GM18861 (cell line): ENCODE data around the gene SLC1A4.
A peak's percentile ranks its signal among the peaks of the same experiment; 100 is the strongest.
"Not testable (repeated sequence)": the region's sequence is repeated elsewhere in the genome, so short reads cannot be mapped to it uniquely, and the experiment has no call there.

Experiments
- ATAC-seq: cut with Tn5 transposase; IDR thresholded peaks from one replicate; pipeline ENCODE4 v1.9.1; 2021; ENCODE audit not compliant: unreplicated experiment

SLC1A4 gene

DNA sequence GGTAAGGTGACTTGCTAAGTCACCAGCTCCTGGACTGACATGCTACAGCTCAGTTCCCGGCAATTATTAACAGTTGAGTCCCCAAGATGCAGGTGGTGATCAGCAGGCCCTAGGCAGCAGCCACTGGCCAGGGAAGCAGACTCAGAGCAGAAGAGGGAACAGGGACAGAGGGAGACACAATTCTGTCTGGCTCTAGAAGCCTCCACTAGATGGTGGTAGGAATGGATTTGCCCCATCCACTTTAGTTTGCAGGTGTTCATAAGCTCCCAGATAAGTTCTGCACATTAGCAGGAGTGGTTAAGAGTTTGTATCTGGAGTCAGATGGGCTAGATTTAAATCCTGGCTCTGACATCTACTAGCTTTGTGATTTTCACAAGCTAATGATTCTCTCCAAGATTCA lies 25.5 kb upstream of the SLC1A4 start:
- ATAC-seq: no peak

DNA sequence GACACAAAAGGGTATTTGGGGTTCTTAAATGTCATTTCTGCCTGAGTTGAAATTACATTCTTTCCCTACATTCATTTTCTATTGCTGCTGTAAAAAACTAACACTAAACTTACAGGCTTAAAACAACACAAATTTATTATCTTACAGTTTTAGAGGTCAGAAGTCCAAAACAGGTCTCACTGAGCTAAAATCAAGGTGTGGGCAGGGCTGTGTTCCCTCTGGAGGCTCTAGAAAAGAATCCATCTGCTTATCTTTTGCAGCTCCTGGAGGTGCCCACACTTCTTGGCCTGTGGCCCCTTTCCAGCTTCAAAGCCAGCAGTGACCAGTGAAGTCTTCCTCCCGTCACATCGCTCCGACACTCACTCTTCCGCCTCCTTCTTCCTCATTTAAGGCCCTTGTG lies 23.2 kb upstream of the SLC1A4 start:
- ATAC-seq: no peak

DNA sequence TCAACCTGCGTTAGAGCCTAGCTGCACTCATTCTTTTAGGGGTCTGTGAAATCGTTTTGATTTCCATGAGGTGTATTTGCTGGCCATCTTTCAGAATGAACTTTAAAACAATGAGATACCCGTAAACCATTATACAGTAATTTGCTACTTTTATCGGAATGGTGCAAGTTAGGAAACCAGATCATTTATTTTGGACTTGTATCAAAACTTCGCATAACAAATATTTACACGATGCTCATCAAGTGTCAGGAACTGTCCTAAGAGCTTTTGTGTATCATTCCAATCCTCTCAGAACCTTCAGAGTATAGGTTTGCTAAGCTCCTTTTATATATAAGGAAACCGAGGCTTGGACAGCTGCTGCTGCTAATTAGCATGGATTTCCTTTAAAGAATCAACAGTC lies 22.4 kb upstream of the SLC1A4 start:
- no peak for ATAC-seq

DNA sequence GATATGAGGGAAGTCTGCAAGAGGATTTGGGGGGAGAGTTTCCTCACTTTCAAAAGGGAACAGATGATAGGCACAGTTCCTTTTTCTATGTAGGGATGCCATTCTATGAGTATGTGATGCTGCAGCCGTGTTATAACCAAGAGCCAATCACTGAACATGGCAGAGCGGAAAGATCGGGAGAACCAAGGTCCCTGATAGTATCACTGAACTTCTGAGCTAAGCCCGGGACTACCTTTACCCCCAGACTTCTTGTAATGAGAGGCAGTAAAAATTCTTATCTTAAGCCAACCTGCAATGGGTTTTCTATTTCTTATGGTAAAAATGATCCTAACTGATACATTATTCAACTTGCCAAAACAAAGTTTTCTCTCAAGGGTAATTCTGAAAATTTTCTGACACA lies 21.6 kb upstream of the SLC1A4 start:
- ATAC-seq: no peak

DNA sequence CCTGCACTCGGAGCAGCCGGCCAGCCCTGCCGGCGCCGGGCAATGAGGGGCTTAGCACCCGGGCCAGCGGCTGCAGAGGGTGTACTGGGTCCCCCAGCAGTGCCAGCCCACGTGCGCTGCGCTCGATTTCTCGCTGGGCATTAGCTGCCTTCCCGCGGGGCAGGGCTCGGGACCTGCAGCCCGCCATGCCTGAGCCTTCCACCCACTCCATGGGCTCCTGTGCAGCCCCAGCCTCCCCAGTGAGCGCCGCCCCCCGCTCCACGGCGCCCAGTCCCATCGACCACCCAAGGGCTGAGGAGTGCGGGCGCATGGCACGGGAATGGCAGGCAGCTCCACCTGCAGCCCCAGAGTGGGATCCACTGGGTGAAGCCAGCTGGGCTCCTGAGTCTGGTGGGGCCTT lies 20.1 kb upstream of the SLC1A4 start:
- ATAC-seq: not testable (repeated sequence)

DNA sequence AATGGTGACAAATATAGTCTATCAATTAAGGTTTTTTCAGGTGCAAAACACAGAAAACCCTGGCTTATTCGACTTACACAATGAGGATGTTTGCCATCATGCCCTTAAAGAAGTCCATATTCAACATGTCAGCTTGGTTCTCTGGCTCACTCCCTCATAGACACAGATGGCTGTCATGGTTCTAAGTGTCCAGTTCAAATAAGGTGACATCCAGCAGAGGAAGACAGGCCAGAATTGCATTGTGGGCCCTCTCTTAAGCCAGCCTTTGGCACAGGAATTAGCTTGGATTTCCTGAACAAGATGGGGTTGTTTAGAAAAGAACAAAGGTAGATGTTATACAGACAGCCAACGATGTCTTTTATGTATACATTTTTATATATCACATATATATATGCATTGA lies 18.7 kb upstream of the SLC1A4 start:
- no peak for ATAC-seq

DNA sequence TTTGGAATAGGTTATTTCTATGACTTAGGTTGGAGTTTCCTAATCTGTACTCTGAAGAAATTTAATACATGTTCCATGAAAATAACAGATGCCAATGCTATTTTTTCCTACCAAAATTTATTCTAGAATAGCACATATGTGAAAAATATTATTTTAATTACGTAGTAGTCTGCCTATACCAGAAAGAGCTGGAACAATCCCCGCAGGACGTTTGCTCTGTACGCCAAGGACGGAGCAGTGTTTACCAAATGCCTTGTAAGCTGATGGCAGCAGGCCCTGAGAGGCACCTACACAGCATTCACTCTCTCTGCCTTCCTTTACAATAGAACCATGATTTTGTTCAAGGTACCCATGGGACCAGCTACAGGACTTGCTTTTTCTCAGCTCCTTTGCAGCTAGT lies 16.8 kb upstream of the SLC1A4 start:
- no peak for ATAC-seq

DNA sequence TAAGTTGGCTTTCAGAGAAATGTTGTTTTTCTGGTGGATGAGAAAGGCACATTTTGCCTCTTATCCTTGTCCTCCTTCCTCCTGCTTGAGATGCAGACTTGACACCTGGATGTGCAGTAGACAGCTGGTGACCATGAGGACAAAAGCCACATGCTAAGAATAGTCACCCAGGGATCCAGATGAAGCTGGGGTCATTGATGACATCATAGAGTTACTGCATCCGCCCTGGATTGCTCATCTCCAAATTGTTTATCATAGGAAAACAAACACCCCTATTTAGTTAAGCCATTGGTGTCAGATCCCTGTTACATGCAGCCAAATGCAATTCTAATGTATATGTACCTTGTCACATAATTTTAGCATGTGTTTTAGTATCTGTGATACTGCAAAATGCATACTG lies 16.3 kb upstream of the SLC1A4 start:
- ATAC-seq: no peak

DNA sequence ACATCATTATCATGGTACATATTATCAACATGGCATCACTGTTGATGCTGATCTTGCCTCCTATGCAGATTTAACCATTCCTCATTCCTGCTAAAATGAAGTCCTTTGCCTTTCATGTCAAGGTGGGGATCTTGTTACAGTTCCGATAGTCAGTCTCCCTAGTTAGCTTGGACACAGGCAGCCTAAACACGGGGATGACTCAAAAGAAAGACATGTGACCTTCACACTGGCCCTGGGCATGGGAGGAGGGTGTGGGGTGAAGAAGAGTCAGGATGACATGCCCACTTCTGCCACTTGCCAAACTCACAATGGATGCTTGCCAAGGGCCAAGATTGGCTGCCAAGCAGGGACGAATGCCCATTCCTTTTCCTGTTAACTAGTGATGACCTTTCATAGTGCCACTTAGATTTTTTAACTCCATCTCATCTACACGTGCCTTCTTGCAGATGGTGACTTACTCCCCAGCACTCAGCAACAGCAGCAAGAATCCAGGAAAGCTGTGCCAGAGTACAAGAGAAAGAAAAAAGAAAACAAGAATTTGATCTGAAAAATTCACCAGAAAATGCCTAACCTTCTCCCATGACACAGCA lies 13.9 kb upstream of the SLC1A4 start:
- ATAC-seq: no peak

DNA sequence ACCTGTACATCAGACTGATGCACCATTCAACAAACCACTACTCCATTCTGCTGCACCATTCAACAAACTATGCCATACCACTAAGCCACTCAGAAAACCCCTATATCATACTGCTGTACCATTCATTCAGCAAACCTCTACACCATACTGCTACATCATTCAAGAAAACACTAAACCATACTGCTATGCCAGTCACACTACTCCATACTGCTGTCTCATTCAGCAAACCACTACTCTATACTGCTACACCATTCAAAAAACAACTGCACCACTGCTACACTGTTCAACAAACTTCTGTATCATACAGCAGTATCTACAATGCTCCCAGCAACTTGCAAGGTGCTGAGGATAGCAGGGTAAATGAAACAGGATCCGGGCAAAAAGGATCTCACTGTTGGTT lies 12.9 kb upstream of the SLC1A4 start:
- ATAC-seq: no peak

DNA sequence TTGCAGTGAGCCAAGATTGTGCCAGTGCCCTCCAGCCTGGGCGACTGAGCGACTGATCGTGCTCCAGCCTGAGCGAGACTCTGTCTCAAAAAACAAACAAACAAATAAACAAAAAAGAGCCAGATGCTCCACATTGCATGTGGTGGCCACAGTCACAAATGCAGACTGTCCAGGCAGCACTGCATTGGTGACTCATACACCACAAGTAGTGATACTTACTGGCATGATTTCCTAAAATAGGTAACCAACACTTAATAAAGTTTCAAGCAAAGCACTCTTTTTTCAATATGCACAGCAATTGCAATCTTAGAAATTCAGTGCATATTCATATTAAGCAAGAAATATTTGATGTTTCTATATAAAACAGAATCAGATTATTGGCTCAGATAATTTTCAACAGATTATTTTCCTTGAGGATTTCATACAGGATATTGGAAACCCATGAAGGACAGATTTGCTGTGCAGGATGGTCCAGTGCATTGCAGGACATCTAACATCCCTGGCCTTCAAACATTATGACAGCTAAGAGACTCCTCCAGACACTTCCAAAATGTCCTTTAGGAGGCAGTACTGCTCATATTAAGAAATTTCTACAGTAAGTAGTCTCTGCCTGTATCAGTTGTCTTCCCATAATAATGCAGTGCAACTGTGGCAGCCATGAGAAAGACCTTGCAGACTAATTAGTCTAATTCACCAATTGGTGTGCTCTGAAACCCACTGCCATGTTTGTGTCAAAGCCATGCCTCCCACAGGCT lies 10.5 kb upstream of the SLC1A4 start:
- no peak for ATAC-seq

DNA sequence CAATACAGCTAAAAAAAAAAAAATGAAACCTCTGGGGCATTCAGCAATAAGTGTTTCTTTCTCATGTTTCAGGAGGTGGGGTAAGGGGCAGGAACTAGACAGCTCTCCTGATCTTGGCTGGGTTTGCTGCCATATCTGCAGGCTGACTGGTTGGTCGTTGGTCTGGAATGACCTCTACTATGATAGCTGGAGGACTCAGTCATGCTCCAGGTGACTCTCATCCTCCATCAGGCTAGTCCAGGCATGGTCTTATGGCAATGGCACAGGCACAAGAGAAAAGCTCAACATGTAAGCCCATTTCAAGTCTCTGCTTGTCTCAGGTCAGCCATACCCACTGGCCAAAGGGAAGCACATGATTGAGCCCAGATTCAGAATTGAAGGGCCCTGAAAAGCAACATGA lies 9.5 kb upstream of the SLC1A4 start:
- ATAC-seq: no peak

DNA sequence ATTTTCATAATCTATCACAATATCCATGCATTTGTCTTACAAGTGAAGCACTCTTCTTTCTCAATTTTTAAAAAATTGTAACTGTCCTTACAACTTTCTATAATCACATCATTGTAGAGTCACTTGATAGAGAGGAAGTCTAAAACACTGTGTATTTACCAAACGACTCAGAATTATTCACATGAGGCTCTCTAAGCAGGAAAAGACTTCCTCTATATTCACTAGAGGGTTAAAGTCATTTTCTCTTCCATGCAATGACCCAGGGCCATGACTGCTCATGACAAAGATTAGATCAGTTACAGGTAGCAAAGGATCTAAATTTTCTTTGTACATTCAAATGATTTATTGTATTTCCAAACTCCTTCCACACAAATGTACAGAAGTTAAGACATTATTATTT lies 9.0 kb upstream of the SLC1A4 start:
- no peak for ATAC-seq

DNA sequence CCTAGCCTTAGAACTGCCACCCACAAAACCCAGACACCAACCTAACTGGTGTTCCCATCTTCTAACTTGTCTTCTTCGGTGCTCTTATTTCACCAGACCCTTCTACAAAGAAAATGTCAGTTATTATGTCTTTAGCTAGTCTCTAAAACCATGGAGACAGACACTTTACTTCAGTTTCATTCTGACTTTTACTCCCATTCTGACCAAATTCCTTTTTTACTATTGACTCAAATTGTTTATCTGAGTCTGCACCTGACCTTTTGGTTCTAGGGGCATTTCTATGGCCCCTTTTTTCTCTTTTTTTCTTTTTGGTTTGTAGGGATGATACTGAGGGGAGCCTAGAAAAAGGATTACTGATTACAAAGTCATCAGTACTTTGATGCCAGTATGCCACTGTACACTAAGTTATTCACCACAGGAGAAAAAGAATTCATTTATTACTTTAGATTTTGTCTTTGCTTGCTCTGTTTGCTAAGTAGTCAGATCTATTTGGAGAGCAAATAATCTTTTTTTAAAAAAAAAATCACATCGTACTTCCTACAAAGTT lies 6.8 kb upstream of the SLC1A4 start:
- peak; percentile 53 for ATAC-seq

DNA sequence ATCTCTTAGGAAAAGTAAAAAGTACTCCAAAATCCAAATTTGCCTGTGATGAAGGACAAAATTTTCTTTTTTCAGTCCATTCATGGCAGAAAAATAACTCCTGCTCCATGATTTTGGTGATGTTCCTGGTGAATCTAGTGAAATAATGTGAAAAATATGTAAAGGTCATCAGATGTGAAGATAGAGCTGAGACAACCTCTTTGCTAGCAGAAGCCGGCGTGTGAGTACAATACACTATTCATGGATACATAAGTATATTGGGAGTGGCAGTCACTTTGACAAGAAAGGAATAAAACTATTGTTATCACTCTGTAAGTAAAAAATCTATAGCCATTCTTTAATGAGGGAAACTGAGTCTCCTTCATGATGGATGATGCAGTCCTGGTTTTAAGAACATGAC lies 6.3 kb upstream of the SLC1A4 start:
- ATAC-seq: no peak

DNA sequence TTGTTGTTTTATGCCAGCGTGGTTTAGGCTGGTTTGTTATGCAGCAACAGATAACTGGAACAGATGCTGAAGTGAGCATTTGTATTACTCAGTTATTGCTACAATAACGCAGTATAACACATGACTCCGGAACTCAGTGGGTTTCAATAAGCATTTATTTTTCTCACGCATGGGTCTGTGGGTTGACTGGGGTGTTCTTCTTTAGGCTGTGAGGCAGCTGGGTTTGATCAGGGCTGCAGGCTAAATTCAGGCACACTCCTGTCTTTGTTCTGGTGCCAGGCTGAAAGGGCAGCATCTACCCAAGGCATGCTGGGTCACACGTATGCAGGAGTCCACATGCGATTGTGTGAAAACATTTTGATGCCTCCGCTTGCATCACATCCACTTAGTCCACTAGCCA lies 3.8 kb upstream of the SLC1A4 start:
- no peak for ATAC-seq

DNA sequence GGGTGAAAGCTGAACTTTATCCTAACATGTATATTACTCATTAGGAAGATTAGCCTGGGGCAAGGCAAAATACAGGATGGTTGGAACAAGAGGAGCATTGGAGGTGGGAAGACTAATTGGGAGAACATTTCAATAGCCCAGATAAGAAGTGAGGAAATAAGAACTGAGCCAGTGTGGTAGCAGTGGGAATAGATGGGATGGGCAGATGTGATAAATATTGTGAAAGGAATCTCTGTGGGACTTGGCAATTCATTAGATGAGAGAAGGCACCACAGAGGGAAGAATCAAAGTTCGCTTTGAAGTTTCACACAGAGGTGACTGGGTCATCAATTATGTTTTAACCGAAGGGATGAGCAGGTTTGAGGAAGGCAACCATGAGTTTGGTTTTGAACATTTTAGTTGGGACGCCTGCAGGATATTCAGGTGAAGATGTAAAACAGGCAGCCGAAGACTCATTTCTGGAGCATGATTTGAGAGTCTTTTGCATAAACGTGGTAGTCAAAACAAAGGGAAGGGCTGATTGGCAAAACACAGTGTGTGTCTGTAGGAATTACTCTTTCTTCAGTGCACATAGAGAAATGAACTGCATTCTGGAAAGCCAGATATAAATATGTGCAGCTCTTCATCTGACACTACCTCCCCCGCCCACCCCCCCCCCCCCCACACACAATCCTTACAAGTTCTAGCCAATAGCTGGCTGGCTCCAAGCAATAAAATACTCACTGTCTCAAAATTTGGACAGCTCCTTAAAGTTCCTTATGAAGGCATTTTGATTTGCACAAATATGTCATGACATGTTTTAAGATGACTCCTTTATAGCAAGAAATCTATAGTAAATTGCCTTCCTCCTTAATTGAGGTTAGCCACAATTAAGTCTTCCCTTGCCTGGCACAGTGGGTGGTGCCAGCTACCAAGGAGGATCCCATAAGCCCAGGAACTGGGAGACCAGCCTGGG lies 1.9 kb upstream of the SLC1A4 start:
- peak; percentile 27 for ATAC-seq

DNA sequence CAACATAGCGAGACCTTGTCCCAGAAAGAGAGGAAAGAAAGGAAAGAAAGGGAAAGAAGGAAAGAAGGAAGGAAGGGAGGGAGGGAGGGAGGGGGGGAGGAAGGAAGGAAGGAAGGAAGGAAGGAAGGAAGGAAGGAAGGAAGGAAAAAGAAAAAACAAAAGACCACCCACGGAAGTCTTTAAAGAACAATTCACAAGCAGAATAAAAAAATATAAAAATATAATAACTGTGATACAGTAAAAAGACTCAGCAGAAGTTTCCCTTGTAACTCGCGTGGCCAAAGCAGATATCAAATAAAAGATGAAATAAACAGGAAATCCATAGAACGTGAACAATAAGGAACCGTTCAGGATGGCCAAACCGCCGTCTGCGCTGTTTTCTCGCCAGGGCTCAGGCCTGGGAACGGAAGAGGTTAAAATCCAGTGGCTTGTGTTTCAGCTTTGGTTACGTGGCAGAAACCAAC lies 1.2 kb upstream of the SLC1A4 start:
- no peak for ATAC-seq

DNA sequence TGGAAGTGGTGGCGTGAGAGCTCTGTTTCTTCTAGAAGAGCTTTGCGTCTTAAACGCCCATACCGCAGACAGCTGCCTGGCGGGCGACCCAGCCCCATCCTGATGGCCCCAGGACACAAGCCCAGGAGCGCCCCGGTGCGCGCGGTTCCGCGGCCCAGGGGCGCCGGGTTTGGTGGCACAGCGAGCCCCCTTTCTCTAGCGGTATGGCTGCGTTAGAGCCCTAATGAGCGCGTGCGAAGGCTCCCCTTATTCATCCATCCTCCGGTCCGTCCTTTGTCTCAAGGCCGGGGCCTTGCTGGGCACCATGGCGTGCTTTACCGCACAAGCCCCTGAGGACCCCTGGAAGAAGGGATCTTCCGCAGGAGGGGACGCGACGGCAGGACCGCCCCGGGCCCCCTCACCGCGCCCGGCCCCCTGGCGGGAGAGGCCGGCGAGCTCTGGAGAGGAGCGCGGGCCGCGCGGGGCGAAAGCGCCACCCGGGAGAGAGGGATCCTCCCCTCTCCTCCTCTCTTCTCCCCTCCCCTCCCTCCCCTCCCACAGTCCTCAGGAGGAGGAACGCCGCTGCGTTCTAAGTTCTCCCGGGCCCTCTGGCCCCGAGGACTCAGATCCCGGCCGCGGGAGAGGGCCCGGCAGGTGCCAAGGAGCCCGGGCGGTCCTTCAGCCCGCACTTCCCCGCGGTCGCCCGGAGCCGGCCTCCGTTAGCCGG lies 626 bp upstream of the SLC1A4 start:
- peak; percentile 23 for ATAC-seq

DNA sequence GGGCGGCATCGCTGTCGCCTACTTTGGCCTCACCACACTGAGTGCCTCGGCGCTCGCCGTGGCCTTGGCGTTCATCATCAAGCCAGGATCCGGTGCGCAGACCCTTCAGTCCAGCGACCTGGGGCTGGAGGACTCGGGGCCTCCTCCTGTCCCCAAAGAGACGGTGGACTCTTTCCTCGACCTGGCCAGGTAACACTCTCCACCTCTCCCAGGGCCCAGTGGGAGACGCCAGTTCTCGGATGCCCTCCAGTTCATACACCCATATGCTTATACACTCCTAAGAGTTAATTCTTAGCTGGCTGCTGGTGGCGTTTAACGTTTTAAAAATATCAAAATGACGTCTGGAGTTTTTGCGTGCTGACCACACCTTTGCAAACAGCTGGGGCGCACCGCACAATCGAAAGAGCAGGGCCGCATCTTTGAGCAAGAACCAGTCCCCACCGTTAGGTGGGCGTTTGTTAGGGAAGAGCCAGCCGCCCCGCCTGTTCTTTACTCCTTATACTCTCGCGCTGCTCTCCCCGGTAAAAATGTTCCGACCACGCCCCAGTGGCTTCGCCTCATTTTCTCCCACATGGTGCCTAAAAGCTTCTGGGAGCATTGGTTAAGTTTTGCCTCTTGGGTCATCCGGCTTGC lies 899 bp downstream of the SLC1A4 start:
- ATAC-seq: no peak
